Measurements from ENCODE around the gene DUS3L. TPM values are rescaled to one million over a fixed set of nuclear protein-coding genes. Genes with fewer than 3 reads are reported as not detected.

DUS3L gene
- polyA plus RNA-seq, 1 experiment: 7.8 TPM

DNA sequence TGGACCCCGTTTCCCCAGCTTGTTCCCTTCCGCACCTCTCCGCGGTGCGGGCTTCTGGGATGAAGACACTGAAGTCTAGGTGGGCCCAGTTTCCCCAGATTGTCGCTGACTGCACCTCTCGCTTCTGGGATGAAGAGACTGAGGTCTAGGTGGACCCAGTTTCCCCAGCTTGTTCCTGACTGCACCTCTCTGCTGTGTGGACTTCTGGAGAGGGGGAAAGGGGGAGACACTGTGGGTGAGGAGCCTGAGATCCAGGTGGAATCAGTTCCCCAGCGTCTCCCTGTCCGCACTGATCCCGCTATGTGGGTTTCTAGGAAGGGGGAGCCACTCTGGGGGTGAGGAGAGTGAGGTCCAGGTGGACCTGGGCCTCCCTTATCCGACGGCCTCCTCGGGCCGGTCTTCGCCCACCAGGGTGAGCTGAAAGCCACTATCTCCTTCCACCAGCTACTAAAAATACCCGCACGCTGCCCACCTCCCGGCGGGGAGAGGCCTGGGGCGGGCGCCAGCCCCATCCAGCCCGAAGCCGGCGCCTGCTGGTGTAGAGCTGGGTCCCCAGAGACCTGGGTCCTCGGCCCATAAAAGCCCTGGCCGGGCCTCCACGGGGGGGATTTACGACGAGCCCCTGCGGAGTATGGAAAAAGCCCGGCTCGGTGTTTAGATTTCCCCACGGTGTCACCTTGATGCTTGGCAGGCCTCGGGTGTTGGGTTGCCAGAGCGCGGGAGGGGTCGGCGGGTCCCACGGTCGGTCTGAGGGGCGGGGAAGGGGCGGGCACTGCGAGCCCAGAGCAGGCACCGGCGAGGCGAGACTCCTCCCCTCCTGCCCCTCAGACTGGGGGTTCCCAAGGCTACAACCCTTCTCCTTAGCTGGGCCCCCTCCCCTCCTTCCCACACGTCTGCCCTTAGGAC lies 38.0 kb upstream of the DUS3L start:
- H3K27me3 ChIP-seq (ENCODE audit: control insufficient read depth, insufficient read depth, low read length): peaks cover 2% of the 10 kb centered on the region
- H3K27ac ChIP-seq (ENCODE audit: low read depth, low read length): peak overlapping the region; percentile 77
- peak overlapping the region; percentile 79 for H3K4me3 ChIP-seq (ENCODE audit: low read depth, low read length)
- TF ChIP-seq CTCF (IDR thresholded peaks at IDR 0.05; ENCODE audit: low read depth, low read length): no peak
- ChIA-PET CTCF (interaction anchor here (0.6 to 3.2 kb wide), 5 partner anchors 20 to 64 kb away, joined by 3 to 24 read pairs (median 3); no protein-coding TSS in a partner anchor), POLR2A (interaction anchor here (0.6 to 1.9 kb wide), 13 partner anchors 12 to 125 kb away, joined by 3 to 30 read pairs (median 4); partner anchors contain the start of genes CATSPERD, LONP1, NDUFA11 and VMAC)
- H3K9me3 ChIP-seq (ENCODE audit: control insufficient read depth, insufficient read depth, low read length): no peaks in the 10 kb centered on the region; the same call in 1 of the 2 replicates
- DNase-seq (ENCODE audit: low read depth, low spot score): no peak

DNA sequence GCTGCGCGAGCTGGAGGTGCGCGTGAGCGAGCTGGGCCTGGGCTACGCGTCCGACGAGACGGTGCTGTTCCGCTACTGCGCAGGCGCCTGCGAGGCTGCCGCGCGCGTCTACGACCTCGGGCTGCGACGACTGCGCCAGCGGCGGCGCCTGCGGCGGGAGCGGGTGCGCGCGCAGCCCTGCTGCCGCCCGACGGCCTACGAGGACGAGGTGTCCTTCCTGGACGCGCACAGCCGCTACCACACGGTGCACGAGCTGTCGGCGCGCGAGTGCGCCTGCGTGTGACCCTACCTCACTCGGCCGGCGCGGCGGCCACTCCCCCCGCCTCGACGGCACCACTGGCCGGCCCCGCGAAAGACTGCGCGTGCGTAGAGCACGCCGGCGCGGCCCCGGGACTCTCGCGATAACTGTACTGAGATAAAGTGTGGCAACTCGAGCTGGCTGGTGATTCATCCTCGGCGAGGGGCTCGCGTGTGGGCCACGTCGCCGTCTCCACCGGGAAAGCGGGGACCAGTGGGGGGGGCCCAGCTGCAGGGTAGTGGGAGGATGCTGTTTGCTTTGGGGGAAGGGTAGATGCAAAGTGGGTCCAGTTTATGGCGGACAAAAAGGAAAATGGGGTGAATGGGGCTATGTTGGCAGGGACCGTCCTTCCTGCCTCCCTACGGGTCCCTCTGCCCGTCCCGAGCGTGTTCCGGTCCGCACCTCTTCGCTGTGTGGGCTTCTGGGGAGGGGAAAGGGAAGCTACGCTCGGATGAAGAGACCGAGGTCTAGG lies 37.1 kb upstream of the DUS3L start:
- TF ChIP-seq CTCF (IDR thresholded peaks at IDR 0.05; ENCODE audit: low read depth, low read length): no peak
- Histone ChIP-seq H3K9me3 (ENCODE audit: control insufficient read depth, insufficient read depth, low read length) (no peaks in the 10 kb centered on the region; the same call in 1 of the 2 replicates), H3K27me3 (ENCODE audit: control insufficient read depth, insufficient read depth, low read length) (peaks cover 2% of the 10 kb centered on the region), H3K27ac (ENCODE audit: low read depth, low read length) (peak overlapping the region; percentile 77), H3K4me3 (ENCODE audit: low read depth, low read length) (peak overlapping the region; percentile 79)
- DNase-seq (ENCODE audit: low read depth, low spot score): peak; percentile 73
- POLR2A ChIA-PET: interaction anchor here (0.5 to 1.9 kb wide), 14 partner anchors 13 to 126 kb away, joined by 3 to 30 read pairs (median 4); partner anchors contain the start of genes CATSPERD, FUT3, LONP1 and NDUFA11
- CTCF ChIA-PET: interaction anchor here (0.6 to 3.2 kb wide), 4 partner anchors 19 to 65 kb away, joined by 3 to 24 read pairs (median 4); no protein-coding TSS in a partner anchor

DNA sequence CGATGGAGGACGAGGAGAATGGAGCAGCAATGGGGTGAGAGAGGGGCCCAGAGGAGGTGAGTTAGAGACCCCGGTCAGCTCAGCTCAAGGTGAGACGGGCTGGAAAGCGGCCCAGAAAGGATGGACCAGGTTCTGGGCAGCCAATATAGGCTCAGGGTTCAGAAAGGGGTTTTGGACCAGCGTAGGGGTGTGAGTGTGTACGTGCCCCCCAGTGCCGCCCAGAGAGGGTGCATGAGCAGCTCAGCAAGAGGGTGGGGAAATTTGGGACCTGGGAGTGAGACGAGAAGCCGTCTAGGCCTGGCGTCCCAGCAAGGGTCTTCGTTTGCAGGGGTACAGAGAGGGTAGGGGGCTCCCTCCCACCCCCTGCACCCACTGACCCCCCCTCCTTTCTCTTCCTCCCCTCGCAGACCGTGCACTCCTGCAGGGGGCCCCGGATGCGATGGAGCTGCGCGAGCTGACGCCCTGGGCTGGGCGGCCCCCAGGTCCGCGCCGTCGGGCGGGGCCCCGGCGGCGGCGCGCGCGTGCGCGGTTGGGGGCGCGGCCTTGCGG lies 36.5 kb upstream of the DUS3L start:
- Histone ChIP-seq H3K9me3 (ENCODE audit: control insufficient read depth, insufficient read depth, low read length) (no peaks in the 10 kb centered on the region; the same call in 1 of the 2 replicates), H3K27me3 (ENCODE audit: control insufficient read depth, insufficient read depth, low read length) (peaks cover 2% of the 10 kb centered on the region), H3K27ac (ENCODE audit: low read depth, low read length) (no peak overlapping the region), H3K4me3 (ENCODE audit: low read depth, low read length) (peak overlapping the region; percentile 79)
- DNase-seq (ENCODE audit: low read depth, low spot score): no peak
- POLR2A ChIA-PET: interaction anchor here (0.5 to 1.9 kb wide), 10 partner anchors 14 to 127 kb away, joined by 3 to 30 read pairs (median 5); partner anchors contain the start of genes FUT3, NDUFA11 and VMAC
- CTCF ChIA-PET: interaction anchor here (1.3 to 3.2 kb wide), 3 partner anchors 19 to 66 kb away, joined by 3 to 24 read pairs (median 5); no protein-coding TSS in a partner anchor
- TF ChIP-seq CTCF (IDR thresholded peaks at IDR 0.05; ENCODE audit: low read depth, low read length): no peak

DNA sequence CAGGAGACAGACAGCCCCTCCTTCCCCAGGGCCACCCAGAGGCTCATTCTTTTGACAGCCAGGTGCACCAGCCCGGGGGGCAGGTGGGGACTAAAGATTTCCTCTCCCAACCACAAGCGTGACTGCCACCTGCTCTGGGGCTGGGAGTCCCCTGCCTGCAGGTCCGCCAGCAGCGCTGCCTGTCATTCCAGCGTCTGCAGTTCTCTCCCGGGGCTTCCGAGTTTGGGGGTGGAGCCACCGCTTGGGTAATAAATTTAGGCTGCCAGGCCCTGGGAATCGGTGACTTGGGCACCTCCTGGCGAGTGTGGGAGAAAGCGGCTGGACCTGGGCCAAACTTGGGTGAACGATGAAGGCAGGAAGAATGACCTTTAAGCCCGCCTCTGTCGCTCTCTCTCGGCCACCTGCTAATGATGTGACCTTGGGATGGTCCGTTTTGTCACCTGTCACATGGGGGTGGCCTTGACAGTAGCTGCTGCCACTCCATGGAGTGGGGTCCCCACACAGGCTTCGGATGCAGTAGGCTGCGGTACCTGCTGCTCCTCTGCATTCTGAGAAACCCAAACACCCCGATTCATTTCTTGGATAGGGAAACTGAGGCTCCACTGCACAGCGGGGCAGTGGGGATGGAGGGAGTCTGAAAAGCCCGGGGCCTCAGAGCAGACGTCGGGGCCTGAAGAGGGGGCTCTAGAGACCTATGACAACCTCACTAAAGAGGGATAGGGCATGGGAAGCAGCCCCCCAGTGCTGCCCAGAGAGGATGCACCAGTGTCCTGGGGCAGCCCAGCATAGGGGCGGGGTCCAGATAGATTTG lies 35.8 kb upstream of the DUS3L start:
- CTCF ChIA-PET: interaction anchor here (2.0 to 3.2 kb wide), 2 partner anchors 23 to 66 kb away, joined by 5 to 24 read pairs; no protein-coding TSS in a partner anchor
- TF ChIP-seq CTCF (IDR thresholded peaks at IDR 0.05; ENCODE audit: low read depth, low read length): peak; percentile 26; the same call in 1 of the 2 replicates
- no peak overlapping the region for H3K4me3 ChIP-seq (ENCODE audit: low read depth, low read length)
- POLR2A ChIA-PET: interaction anchor here (0.5 to 1.9 kb wide), 2 partner anchors 48 to 77 kb away, joined by 8 to 30 read pairs; partner anchors contain the start of genes NDUFA11 and VMAC
- H3K27me3 ChIP-seq (ENCODE audit: control insufficient read depth, insufficient read depth, low read length): peaks cover 2% of the 10 kb centered on the region
- no peak overlapping the region for H3K27ac ChIP-seq (ENCODE audit: low read depth, low read length)
- DNase-seq (ENCODE audit: low read depth, low spot score): no peak
- no peaks in the 10 kb centered on the region; the same call in 1 of the 2 replicates for H3K9me3 ChIP-seq (ENCODE audit: control insufficient read depth, insufficient read depth, low read length)
